HG03280 (cell line): ENCODE data around the gene ITIH5.
A peak's percentile ranks its signal among the peaks of the same experiment; 100 is the strongest.

Source experiments
- ATAC-seq: cut with Tn5 transposase; IDR thresholded peaks from one replicate; pipeline ENCODE4 v1.9.1; 2021; ENCODE audit warnings: mild to moderate bottlenecking, moderate library complexity; ENCODE audit not compliant: unreplicated experiment

The ITIH5 gene

DNA sequence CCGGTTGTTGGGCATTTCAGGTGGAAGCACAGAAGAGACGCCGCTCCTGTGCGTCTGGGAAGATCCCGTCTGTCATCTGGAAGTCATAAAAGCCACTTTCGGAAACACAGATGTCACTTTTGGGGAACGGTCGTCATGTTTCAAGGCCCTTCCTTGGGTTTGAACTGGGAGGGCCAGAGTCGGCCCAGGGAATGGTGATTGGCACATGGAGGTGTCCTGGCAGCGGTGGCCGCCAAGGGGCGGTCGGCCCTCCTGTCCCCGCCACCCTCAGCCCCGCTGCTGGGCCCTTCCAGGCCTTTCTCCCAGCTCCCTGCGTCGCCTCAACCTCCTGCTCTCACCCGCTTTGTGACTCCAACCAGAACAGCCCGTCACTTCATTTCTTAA, 140.8 kb downstream of the ITIH5 start:
- ATAC-seq, result no peak

DNA sequence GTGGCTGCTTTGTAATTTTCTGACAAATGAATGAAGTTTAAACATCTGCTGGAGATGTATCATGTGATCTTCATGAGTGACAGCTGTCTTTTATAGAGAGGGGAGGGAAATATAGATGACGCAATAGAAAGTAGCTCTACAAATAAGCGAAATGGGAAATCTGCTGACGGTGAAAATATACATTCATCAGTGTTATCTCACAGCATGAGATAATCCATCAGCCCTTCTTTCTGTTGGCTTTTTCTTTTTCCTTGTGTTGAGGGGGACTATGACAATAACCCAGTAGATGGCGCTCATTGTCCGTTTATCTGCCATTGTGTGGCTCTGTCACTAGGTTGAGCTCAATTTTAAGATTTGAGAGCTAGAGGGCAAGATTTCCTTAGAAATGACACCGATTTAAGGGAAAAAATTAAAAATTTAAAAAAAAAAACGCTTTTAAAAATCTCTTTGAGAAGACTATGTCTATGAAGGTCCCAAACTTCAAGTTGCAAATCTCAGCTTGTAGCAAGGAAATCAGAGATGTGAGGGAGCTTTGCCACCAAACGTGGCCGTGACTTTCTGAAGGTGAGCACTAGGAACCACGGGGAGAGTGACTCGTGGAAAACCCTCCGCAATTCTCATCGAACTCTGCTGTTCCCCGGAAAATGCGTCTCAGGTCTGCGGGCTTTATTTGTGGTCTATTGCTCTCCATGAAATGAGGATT, 141.3 kb downstream of the ITIH5 start:
- ATAC-seq, result peak; percentile 83

DNA sequence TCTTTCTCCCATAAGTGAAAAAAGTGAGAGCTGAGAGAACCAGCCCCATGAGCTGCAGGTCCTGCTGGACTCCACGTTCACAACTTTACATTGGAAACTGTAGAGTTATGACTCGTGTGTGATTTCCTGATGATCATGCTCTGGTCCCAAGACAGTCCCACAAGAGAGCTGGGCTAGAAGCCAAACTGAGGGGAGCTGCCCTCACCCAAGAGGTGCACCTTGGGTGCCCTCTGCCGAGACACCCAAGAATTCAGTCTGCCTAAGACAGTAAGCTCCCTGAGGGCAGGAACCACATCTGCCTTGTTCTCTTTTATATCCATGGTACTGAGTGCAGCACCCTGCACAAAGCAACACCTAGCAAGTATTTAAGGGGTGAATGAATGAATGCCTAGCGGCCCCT, 143.1 kb downstream of the ITIH5 start:
- ATAC-seq, result no peak

DNA sequence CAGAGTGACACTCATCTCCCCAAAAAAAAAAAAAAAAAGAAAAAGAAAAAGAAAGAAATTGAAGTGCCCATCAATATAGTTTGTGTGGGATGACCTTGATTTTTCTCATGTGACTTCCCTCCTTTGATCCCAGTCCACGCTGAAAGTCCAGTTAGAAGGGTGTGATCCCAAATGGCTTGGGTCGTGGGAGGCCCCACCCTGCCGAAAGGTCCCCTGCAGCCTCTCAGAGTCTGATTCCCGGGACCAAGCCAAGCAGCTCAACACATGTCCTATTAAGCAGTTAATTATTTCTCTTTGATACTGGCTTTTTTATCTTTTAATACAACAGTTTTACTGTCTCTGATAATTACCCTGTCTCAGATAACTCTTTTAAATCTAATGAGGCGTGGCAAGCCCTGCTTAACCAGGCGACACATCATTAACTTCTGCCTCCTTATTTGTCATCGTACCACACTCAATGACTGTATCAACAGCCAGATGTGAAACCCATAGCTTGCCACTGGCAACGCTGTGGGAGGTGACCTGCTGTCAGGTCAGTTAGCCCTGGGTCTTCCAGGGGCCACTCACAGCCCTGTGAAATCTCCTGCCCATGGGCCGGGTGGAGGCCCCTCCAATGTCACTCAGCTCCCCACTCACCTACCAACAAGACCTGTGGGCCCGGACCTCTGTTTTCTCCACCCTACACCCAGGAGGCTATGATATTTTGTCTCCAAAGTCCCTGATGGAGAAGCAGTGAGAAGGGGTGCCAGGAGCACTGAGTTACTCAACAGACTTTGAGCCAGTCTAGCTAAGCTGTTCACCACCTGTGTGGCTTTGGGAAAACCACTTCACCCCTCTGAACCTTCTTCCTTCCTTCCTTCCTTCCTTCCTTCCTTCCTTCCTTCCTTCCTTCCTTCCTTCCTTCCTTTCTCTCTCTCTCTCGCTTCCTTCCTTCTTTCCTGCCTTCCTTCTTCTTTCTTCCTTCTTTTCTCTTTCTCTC, 146.0 kb downstream of the ITIH5 start:
- peak; percentile 48 for ATAC-seq

DNA sequence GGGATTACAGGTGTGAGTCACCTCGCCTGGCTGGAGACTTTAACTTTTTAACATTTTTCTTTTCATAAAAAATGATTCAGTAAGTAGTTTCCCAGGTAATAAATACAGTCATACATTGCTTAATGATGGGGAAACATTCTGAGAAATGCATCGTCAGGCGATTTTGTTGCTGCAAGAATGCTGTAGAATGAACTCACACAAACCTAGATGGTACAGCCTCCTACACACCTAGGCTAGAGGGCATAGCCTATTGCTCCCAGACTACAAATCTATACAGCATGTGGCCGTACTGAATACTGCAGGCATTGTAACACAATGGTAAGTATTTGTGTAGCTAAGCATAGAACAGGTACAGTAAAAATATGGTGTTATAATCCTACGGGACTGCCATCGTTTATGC, 147.4 kb downstream of the ITIH5 start:
- no peak for ATAC-seq

DNA sequence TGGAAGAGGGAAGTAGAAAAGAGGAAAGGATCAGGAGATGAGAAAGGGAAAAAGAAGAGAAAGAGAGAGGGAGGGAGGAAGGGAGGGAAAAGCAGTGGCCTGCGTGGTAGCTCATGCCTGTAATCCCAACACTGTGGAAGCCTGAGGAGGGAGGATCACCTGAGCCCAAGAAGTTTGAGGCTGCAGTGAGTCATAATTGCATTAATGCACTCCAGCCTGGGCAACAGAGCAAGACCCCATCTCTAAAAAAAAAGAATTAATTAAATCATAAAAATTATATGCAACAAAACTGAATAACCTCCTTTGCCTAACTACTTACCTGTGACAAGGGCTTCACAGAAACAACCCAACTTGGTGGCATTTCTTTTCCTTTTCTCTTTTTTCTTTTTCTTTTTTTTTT, 148.1 kb downstream of the ITIH5 start:
- no peak for ATAC-seq

DNA sequence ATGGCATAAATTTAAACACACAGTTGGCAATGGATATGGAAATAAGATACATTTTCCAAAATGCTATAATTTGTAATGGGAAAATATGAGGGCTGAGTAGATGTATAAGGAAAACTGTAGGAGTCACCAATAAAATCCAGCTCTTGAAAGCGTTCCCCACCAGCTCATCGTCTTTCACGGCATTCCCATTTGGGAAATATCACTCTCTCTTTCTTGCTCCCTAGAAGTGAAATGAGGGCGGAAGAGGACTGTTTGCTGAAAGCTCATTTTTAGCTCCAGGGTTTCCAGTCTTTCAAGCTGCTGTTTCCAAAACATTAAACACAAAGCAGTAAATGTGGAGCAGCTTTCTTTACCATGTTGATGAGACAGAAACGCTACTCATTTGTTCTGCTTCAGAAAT, 151.3 kb downstream of the ITIH5 start:
- ATAC-seq, result no peak

DNA sequence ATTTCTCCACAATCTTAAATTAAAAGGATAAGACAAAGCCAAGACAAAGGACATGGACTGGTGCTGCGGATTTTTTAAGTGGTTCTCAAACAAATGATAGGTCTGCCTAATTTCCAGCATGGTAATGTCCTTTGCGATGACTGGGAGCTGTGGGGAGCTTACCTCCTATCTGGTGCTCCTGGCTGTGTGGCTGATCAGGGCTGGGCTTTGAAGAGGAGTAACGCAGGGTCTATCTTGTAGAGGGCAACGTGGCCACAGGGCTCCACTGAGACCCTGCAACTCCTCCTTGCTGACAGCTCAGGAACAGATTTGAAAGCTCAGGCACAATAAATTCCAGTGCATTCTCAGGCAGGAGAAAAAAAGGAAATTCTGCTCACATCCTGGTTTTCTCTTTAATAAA, 152.8 kb downstream of the ITIH5 start:
- ATAC-seq, result no peak

DNA sequence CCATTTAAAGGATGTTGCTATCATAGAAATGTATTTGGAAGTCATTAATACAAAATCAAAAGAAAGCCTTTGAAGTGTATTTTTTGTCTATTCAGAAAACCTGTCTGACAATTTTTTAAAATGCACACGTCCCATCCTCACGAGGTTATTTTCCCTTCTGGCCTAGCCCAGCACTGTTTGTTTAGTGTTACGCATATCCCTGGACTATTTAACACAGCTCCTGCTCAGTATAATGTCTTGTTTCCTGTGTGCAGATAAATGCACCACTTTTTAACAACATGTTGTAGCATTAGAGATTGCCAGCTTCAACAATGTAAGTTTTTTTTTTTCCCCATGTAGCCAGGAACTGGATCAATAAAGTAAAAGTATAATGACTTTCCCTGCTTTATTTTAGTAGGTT, 153.3 kb downstream of the ITIH5 start:
- ATAC-seq, result no peak

DNA sequence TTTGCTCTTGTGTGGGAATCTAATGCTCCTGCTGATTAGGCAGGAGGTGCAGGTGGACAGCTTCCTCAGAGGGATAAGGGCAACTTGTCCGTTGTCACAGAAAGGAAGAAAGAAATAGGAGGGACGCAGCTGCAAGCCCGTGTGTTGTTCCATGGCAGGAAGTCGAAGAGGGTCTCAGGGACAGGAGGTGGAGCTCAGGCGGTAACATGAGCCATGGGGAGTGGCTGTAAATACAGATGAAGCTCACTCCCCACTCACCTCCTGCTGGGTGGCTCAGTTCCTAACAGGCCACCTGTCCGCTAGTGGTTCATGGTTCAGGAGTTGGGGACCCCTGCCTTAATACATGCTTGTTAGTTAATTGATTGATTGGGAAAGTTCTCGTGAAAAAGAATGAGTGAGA, 154.3 kb downstream of the ITIH5 start:
- no peak for ATAC-seq

DNA sequence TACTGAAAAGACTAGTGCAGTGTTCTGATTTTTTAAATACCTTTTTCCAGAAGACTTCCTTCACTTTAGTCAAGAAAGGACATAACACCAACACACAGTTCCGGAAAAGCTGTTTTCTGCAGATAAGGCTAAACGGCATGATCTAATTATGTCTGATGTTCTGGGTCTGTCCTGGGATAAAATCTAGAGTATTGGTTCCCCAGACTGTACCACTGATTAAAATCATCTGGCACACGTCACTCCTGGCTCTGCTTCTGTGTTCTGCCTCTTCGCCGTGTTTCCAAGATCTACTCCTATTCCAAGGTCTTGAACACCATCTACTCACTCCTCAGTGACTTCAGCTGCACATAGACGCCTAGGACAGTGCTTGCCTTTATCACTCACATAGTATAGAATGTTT, 155.2 kb downstream of the ITIH5 start:
- ATAC-seq, result no peak
